Heart left ventricle (tissue), 16 donors: Measurements from ENCODE around the gene ANKRD13C. TPM values are rescaled to one million over a fixed set of nuclear protein-coding genes. Genes with fewer than 3 reads are reported as not detected.
A peak's percentile ranks its signal among the peaks of the same experiment; 100 is the strongest.

Experiments used
- ATAC-seq, 4 donors: fragments of 200-7000 bp; cut with Tn5 transposase; one replicate each; pipeline ENCODE4 v1.9.1; 2020 to 2022; ENCODE audit warnings: moderate library complexity in 4 of 4, mild to moderate bottlenecking in 3 of 4, moderate number of reproducible peaks in 1 of 4
- DNase-seq, 5 donors: peaks; one replicate each; pipeline ENCODE4 v3.0.0-alpha.2; 2020
- H3K27ac ChIP-seq, 12 donors: fragments of 200-600 bp; sonication (generic) in 4 of 12; one replicate each; pipeline versions ENCODE4 v1.5.0 to v1.8.0; 2016 to 2022; ENCODE audit warnings: mild to moderate bottlenecking in 2 of 12
- H3K27me3 ChIP-seq, 9 donors: fragments of 200-600 bp; sonication (generic) in 2 of 9; one replicate each; pipeline versions ENCODE4 v1.5.1 to v1.8.0; 2016 to 2022; ENCODE audit warnings: mild to moderate bottlenecking in 3 of 9
- H3K36me3 ChIP-seq, 9 donors: fragments of 200-600 bp; sonication (generic) in 2 of 9; one replicate each; pipeline versions ENCODE4 v1.5.0 to v1.8.0; 2018 to 2022; ENCODE audit warnings: mild to moderate bottlenecking in 2 of 9
- H3K4me1 ChIP-seq, 12 donors: fragments of 200-600 bp; sonication (generic) in 4 of 12; one replicate each; pipeline versions ENCODE4 v1.5.0 to v1.8.0; 2016 to 2022; ENCODE audit warnings: mild to moderate bottlenecking in 3 of 12
- H3K4me3 ChIP-seq, 12 donors: fragments of 200-600 bp; sonication (generic) in 4 of 12; one replicate each; pipeline versions ENCODE4 v1.5.0 to v1.8.0; 2017 to 2022; ENCODE audit warnings: mild to moderate bottlenecking in 9 of 12, moderate library complexity in 4 of 12
- H3K9me3 ChIP-seq, 12 donors: fragments of 200-600 bp; sonication (generic) in 4 of 12; one replicate each; pipeline versions ENCODE4 v1.5.0 to v1.8.0; 2016 to 2022; ENCODE audit warnings: mild to moderate bottlenecking in 1 of 12
- POLR2A ChIP-seq, 2 donors: fragments of 450-650 bp; IDR thresholded peaks; one replicate each; pipeline ENCODE4 v1.6.1; 2017; ENCODE audit warnings: antibody characterized with exemption in 2 of 2, mild to moderate bottlenecking in 2 of 2, moderate library complexity in 2 of 2
- WGBS, 4 donors: extraction: QIAGEN DNeasy Blood & Tissue Kit in 2 of 4; methylation state at CpG; one replicate each; pipeline versions ENCODE4 v1.1.5 to v1.1.7; 2013 to 2018; 5-methylcytosine and 5-hydroxymethylcytosine counted together
- intact Hi-C, 10 donors: fragments of 100-400 bp; cut with DNase I; formaldehyde crosslinking; loops; one replicate each; pipeline versions ENCODE4 v1.11.1 to v1.14.2; 2022
- long read RNA-seq, 3 donors: library from polyadenylated mRNA; unstranded; transcript quantifications; one replicate each; pipeline ENCODE4 v2.0.0, GENCODE V29; 2020 to 2021
- polyA plus RNA-seq, 2 donors: library from polyadenylated mRNA; stranded (reverse); fragments of 200-250 nt; gene quantifications; one replicate each; pipeline ENCODE4 v1.2.3, GENCODE V29; 2013
- total RNA-seq, 9 donors: library from RNA; depleted of rRNA in 2 of 9; stranded (reverse); fragments of >200 nt in 2 of 9; fragmentation: NEBNext Ultra II Directional in 3 of 9; extraction: Animal tissue kit (Norgen Biotek cat#: 25700) in 3 of 9; gene quantifications; one replicate each; pipeline versions ENCODE4 v1.1.0 to v1.2.4, GENCODE V29; 2016 to 2023
- TF ChIP-seq, protein P1 (sequence below), 12 donors: fragments of 200-600 bp; sonication (generic) in 4 of 12; IDR thresholded peaks; one replicate each; pipeline versions ENCODE4 v1.5.0 to v1.8.0; 2018 to 2022; ENCODE audit warnings: antibody characterized with exemption in 12 of 12, mild to moderate bottlenecking in 5 of 12
- donor health status: ischemic (EF 13 %, LVEDD 7.1; RV severe dilation, severe dysfunction).
- donor health status: healthy with polysubstance abuse.
- donor health status: DM: no; HTN: yes; CAD: no.
- donor health status: DM: no; HTN: no; CAD: no.
- donor health status: ischemic (EF 25% LVEDD 6.9; RV normal size, moderate dysfunction).
- donor health status: ischemic (EF 25% LVEDD 5.7; RV mildly dilated, moderate dysfunction).
- donor health status: healthy.
- donor health status: DM: yes; HTN: yes; CAD: no.
- donor health status: ischemic (EF 35%, LVEDD 5.7; RV mildly dilated, moderate dysfunction).
- donor health status: nonischemic (EF 11% LVEDD 7.7; RV severe dilation, severe dysfunction).
- donor health status: DM: yes; HTN: yes; CAD: no.
- donor health status: PGD.
- donor health status: ischemic (EF 29% LVEDD 5.4; RV normal size, mild dysfunction).
- donor health status: nonischemic (EF 23%, LVEDD 6.1; RV moderate dilation, normal function).

Gene ANKRD13C, protein sequence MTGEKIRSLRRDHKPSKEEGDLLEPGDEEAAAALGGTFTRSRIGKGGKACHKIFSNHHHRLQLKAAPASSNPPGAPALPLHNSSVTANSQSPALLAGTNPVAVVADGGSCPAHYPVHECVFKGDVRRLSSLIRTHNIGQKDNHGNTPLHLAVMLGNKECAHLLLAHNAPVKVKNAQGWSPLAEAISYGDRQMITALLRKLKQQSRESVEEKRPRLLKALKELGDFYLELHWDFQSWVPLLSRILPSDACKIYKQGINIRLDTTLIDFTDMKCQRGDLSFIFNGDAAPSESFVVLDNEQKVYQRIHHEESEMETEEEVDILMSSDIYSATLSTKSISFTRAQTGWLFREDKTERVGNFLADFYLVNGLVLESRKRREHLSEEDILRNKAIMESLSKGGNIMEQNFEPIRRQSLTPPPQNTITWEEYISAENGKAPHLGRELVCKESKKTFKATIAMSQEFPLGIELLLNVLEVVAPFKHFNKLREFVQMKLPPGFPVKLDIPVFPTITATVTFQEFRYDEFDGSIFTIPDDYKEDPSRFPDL
- total RNA-seq (10 to 100 TPM in 7 of 9 donors, 1 to 10 TPM in 2; 8.5 to 14.8 (median 11.1) TPM), polyA plus RNA-seq (10 to 100 TPM in 1 of 2 donors, 1 to 10 TPM in 1; 4.0 to 10.0 TPM)
- long read RNA-seq, donor 1, full-length matches to known transcripts: 11 of 19 reads
- long read RNA-seq, donor 1, partial matches to known transcripts: 3 of 19 reads
- long read RNA-seq, donor 1, other reads (novel, unspliced or antisense): 5 of 19 reads
- long read RNA-seq, donor 2, full-length matches to known transcripts: 32 of 54 reads
- long read RNA-seq, donor 2, partial matches to known transcripts: 9 of 54 reads
- long read RNA-seq, donor 2, other reads (novel, unspliced or antisense): 13 of 54 reads
- long read RNA-seq, donor 3, full-length matches to known transcripts: 11 of 21 reads
- long read RNA-seq, donor 3, partial matches to known transcripts: 1 of 21 reads
- long read RNA-seq, donor 3, other reads (novel, unspliced or antisense): 9 of 21 reads

DNA sequence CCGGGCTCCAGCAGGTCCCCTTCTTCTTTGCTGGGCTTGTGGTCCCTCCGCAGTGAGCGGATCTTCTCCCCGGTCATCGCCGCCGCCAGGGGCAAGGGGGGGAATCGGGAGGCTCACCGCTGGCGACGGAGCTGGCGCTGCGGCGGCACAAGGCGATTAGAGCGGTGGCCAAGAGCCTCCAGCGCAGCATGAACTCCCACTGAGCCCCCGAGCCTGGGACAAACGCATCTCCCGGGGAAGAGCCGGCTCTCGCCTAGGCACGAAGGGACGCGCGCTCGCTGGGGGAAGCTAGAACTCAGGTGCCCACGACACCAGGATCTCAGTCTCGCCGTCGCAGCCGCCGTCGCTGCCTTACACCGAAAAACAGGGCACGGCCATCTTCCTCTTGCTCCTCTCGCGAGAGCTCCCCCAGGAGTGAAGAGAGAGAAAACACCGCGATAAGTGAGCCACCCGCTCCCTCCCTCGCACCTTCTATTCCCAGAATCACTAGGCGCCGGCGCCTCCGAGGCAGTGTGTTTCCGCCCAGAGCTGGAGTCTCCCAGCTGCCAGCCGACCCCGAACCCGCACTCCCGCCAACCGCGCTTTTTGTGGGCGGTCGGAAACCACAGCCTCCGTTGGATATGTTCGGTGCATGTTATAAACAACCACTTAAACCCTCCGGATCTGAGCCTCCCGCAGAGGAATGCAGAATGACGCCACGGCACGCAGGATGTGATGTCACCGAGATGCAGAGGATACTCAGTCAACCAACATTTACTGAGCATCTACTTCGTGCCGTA is at the start of gene ANKRD13C:
Gene ANKRD13C (minus strand): TSS at position 391 of the 779 bp plus-strand sequence. CDS start 314 bp downstream, at position 77.
- ATAC-seq (peak; percentile 99), DNase-seq (peak; percentile 93 to 96 (median 95))
- Histone ChIP-seq H3K9me3 (no peaks in the 10 kb centered on the region), H3K4me3 (peak within 1 kb of the TSS; percentile 71 to 95 (median 86)), H3K4me1 (peaks cover 0 to 49% (median 35%) of the 10 kb centered on the region in 12 donors), H3K36me3 (peaks cover 0 to 9% (median 0%) of the 10 kb centered on the region in 9 donors), H3K27ac (peak within 1 kb of the TSS; percentile 78 to 96 (median 90)), H3K27me3 (no peaks in the 10 kb centered on the region)
- TF ChIP-seq, protein P1, sequence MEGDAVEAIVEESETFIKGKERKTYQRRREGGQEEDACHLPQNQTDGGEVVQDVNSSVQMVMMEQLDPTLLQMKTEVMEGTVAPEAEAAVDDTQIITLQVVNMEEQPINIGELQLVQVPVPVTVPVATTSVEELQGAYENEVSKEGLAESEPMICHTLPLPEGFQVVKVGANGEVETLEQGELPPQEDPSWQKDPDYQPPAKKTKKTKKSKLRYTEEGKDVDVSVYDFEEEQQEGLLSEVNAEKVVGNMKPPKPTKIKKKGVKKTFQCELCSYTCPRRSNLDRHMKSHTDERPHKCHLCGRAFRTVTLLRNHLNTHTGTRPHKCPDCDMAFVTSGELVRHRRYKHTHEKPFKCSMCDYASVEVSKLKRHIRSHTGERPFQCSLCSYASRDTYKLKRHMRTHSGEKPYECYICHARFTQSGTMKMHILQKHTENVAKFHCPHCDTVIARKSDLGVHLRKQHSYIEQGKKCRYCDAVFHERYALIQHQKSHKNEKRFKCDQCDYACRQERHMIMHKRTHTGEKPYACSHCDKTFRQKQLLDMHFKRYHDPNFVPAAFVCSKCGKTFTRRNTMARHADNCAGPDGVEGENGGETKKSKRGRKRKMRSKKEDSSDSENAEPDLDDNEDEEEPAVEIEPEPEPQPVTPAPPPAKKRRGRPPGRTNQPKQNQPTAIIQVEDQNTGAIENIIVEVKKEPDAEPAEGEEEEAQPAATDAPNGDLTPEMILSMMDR (IDR thresholded peaks at IDR 0.05): no peak
- peak in 1 of 2 donors; percentile 77 for TF ChIP-seq POLR2A (IDR thresholded peaks at IDR 0.05)
- 0 to 1% (median 0%) methylated on average over 51 to 65 of the region's 65 CpGs for WGBS, 4 donors
- intact Hi-C loops: loop anchor here in 9 of 10 donors (1.0 to 10.0 kb wide), 8 partner anchors 56 to 150 kb away; partner anchors contain the start of genes CTH (in 8 of the 9), SRSF11 (in 5 of the 9) and LRRC40 (in 3 of the 9)

DNA sequence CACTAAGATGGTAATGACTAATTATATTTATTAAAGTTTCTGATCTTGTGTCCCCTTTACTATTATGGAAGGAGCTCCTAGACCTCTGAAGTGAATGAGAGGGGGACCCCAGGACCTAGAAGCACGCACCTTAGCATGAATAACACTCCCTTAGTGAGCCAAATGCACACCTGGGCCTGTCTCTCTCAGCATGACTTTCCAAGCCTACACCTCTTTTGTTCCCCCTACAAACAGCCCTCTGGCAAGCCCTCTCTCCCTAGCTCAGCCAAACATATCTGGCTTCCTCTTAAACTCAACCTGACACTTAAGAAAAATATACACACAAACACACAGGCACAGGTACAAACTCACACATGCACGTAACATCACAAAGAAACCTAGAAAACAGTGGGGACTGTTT is 49.2 kb upstream of the ANKRD13C start:
- Histone ChIP-seq H3K4me1 (no peaks in the 10 kb centered on the region), H3K4me3 (no peak overlapping the region), H3K27me3 (no peaks in the 10 kb centered on the region), H3K27ac (no peak overlapping the region), H3K36me3 (no peaks in the 10 kb centered on the region), H3K9me3 (no peaks in the 10 kb centered on the region)
- ATAC-seq: no peak
- intact Hi-C loops: no loop called here
- TF ChIP-seq, protein P1 (IDR thresholded peaks at IDR 0.05): no peak
- no peak for TF ChIP-seq POLR2A (IDR thresholded peaks at IDR 0.05)
- 72 to 90% (median 86%) methylated on average over 2 of the region's 2 CpGs for WGBS, 4 donors
- no peak for DNase-seq

DNA sequence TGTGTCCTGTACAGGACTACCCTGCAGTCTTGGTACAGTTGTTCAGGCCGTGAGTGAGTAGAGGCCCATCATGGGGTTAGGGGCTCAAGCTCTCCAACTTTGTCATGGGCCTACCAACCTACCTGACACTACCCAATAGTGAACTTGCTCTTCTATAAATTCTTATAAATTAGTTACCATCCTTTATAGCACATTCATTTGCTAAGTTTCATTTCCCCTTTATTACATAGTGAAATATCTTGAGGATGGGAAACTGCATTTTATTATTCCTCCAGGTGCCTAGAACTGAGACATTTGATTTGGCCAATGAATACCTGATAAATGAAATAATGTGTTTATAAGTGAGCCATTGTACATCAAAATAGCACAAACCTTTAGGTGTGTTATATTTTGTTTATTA is 47.5 kb upstream of the ANKRD13C start:
- Histone ChIP-seq H3K4me1 (no peaks in the 10 kb centered on the region), H3K36me3 (no peaks in the 10 kb centered on the region)

More for the DNA sequence above, 47.5 kb upstream of the ANKRD13C start:
- Histone ChIP-seq H3K4me3 (no peak overlapping the region), H3K27ac (no peak overlapping the region), H3K9me3 (no peaks in the 10 kb centered on the region), H3K27me3 (no peaks in the 10 kb centered on the region)
- intact Hi-C loops: no loop called here
- DNase-seq (no peak), ATAC-seq (no peak)
- no peak for TF ChIP-seq POLR2A (IDR thresholded peaks at IDR 0.05)
- TF ChIP-seq, protein P1 (IDR thresholded peaks at IDR 0.05): no peak
- 79 to 91% (median 82%) methylated on average over 1 of the region's 1 CpG for WGBS, 4 donors
